ES-I3 (cell line): ENCODE measurements around the gene TLE7.

ENCODE experiments used
- H3K36me3 ChIP-seq: 2 replicates; pipeline ENCODE4 v1.6.1; 2013; ENCODE audit warnings: mild to moderate bottlenecking, low read length, control low read depth, moderate library complexity; ENCODE audit not compliant: insufficient read depth
- H3K4me1 ChIP-seq: 2 replicates; pipeline ENCODE4 v1.6.1; 2013; ENCODE audit warnings: mild to moderate bottlenecking, control low read depth, low read length; ENCODE audit not compliant: insufficient read depth
- H3K9ac ChIP-seq: 2 replicates; pipeline ENCODE4 v1.6.1; 2013; ENCODE audit warnings: low read depth, mild to moderate bottlenecking, low read length, moderate library complexity
- H3K9me3 ChIP-seq: 2 replicates; pipeline ENCODE4 v1.6.1; 2013; ENCODE audit warnings: mild to moderate bottlenecking, low read length, moderate library complexity; ENCODE audit not compliant: control insufficient read depth, insufficient read depth

TLE7 gene

GRCh38 chr16:71442051-71442440 is at the start of gene TLE7:
TSS of gene TLE7 (minus strand) at chr16:71442054. CDS start at chr16:71433324, 8,730 bp downstream.
- no peaks in the 10 kb centered on the region for H3K36me3 ChIP-seq
- no peak within 1 kb of the TSS for H3K9ac ChIP-seq
- no peaks in the 10 kb centered on the region for H3K4me1 ChIP-seq
- H3K9me3 ChIP-seq = peaks cover 14% of the 10 kb centered on the region

- H3K9me3 ChIP-seq = no peaks in the 10 kb centered on the region
- no peak overlapping the region for H3K9ac ChIP-seq
- no peaks in the 10 kb centered on the region for H3K36me3 ChIP-seq
- no peaks in the 10 kb centered on the region for H3K4me1 ChIP-seq
Measured at GRCh38 chr16:71491054-71491453, 49.2 kb upstream of the TLE7 start.

- Histone ChIP-seq H3K9me3 (no peaks in the 10 kb centered on the region), H3K9ac (no peak overlapping the region), H3K36me3 (no peaks in the 10 kb centered on the region), H3K4me1 (no peaks in the 10 kb centered on the region)
Measured at GRCh38 chr16:71490361-71490760, 48.5 kb upstream of the TLE7 start.

- Histone ChIP-seq H3K4me1 (no peaks in the 10 kb centered on the region), H3K9ac (no peak within 1 kb of the TSS), H3K9me3 (no peaks in the 10 kb centered on the region), H3K36me3 (no peaks in the 10 kb centered on the region)
Measured at GRCh38 chr16:71489122-71489521, 47.3 kb upstream of the TLE7 start, which contains the start of gene ZNF19. TSS of gene ZNF19 (minus strand) at chr16:71489324. CDS start at chr16:71482114, 7,210 bp downstream.

- no peaks in the 10 kb centered on the region for H3K9me3 ChIP-seq
- H3K9ac ChIP-seq = peak overlapping the region; percentile 75
- peaks cover 4% of the 10 kb centered on the region; the same call in 1 of the 2 replicates for H3K36me3 ChIP-seq
- H3K4me1 ChIP-seq = no peaks in the 10 kb centered on the region
Measured at GRCh38 chr16:71484006-71484893, 42.4 kb upstream of the TLE7 start.

- Histone ChIP-seq H3K9ac (no peak overlapping the region), H3K4me1 (no peaks in the 10 kb centered on the region), H3K36me3 (peaks cover 4% of the 10 kb centered on the region; the same call in 1 of the 2 replicates), H3K9me3 (no peaks in the 10 kb centered on the region)
Measured at GRCh38 chr16:71482569-71482968, 40.7 kb upstream of the TLE7 start.

- peaks cover 4% of the 10 kb centered on the region; the same call in 1 of the 2 replicates for H3K36me3 ChIP-seq
- H3K9me3 ChIP-seq = no peaks in the 10 kb centered on the region
- H3K9ac ChIP-seq = no peak overlapping the region
- no peaks in the 10 kb centered on the region for H3K4me1 ChIP-seq
Measured at GRCh38 chr16:71480956-71481355, 39.1 kb upstream of the TLE7 start.

GRCh38 chr16:71479420-71479819 is 37.6 kb upstream of the TLE7 start:
- Histone ChIP-seq H3K9ac (no peak overlapping the region), H3K4me1 (no peaks in the 10 kb centered on the region), H3K36me3 (peaks cover 8% of the 10 kb centered on the region; the same call in 1 of the 2 replicates), H3K9me3 (no peaks in the 10 kb centered on the region)

GRCh38 chr16:71476457-71477124 is 34.7 kb upstream of the TLE7 start:
- Histone ChIP-seq H3K4me1 (no peaks in the 10 kb centered on the region), H3K9ac (no peak overlapping the region), H3K9me3 (no peaks in the 10 kb centered on the region), H3K36me3 (peaks cover 8% of the 10 kb centered on the region; the same call in 1 of the 2 replicates)

GRCh38 chr16:71474864-71475263 is 33.0 kb upstream of the TLE7 start:
- H3K9me3 ChIP-seq = no peaks in the 10 kb centered on the region
- peaks cover 4% of the 10 kb centered on the region; the same call in 1 of the 2 replicates for H3K36me3 ChIP-seq
- H3K4me1 ChIP-seq = no peaks in the 10 kb centered on the region

GRCh38 chr16:71473891-71474290 is 32.0 kb upstream of the TLE7 start:
- H3K4me1 ChIP-seq = no peaks in the 10 kb centered on the region
- no peaks in the 10 kb centered on the region for H3K9me3 ChIP-seq
- peaks cover 4% of the 10 kb centered on the region; the same call in 1 of the 2 replicates for H3K36me3 ChIP-seq
- no peak overlapping the region for H3K9ac ChIP-seq

More at GRCh38 chr16:71474864-71475263, 33.0 kb upstream of the TLE7 start:
- H3K9ac ChIP-seq = no peak overlapping the region

GRCh38 chr16:71472931-71473330 is 31.1 kb upstream of the TLE7 start:
- Histone ChIP-seq H3K9ac (no peak overlapping the region), H3K36me3 (peaks cover 4% of the 10 kb centered on the region; the same call in 1 of the 2 replicates), H3K9me3 (no peaks in the 10 kb centered on the region), H3K4me1 (no peaks in the 10 kb centered on the region)

- H3K36me3 ChIP-seq = peaks cover 4% of the 10 kb centered on the region; the same call in 1 of the 2 replicates
- H3K4me1 ChIP-seq = no peaks in the 10 kb centered on the region
- no peaks in the 10 kb centered on the region for H3K9me3 ChIP-seq
- no peak overlapping the region for H3K9ac ChIP-seq
Measured at GRCh38 chr16:71472051-71472450, 30.2 kb upstream of the TLE7 start.

- no peaks in the 10 kb centered on the region for H3K4me1 ChIP-seq
- H3K9me3 ChIP-seq = no peaks in the 10 kb centered on the region
- no peak overlapping the region for H3K9ac ChIP-seq
- no peaks in the 10 kb centered on the region for H3K36me3 ChIP-seq
Measured at GRCh38 chr16:71467810-71468209, 26.0 kb upstream of the TLE7 start.
